WTC11 (cell line): Measurements from ENCODE around the gene FMO5. TPM values are rescaled to one million over a fixed set of nuclear protein-coding genes. Genes with fewer than 3 reads are reported as not detected.
A peak's percentile ranks its signal among the peaks of the same experiment; 100 is the strongest.

ENCODE experiments used
- ATAC-seq: fragments of 200-7000 bp; cut with Tn5 transposase; 2 replicates; pipeline ENCODE4 v1.10.0; 2021; ENCODE audit warnings: mild to moderate bottlenecking, moderate library complexity
- CTCF ChIA-PET: fragments of 300-600 bp; sonication (Branson Sonifier 250); formaldehyde crosslinking; loops from one replicate; lab custom pipeline; 2021; ENCODE audit warnings: antibody characterized with exemption; lab: Charles Lee
- POLR2A ChIA-PET: fragments of 350-600 bp; sonication (Branson Sonifier 250); formaldehyde crosslinking; loops from one replicate; lab custom pipeline; 2021; ENCODE audit warnings: antibody characterized with exemption; lab: Charles Lee
- DNase-seq: peaks from one replicate; pipeline ENCODE4 v3.0.0; 2021; ENCODE audit warnings: low spot score
- H3K27ac Mint-ChIP-seq: 2 replicates; pipeline ENCODE4 v1.8.0; 2021; ENCODE audit warnings: mixed read lengths
- H3K27me3 Mint-ChIP-seq: 2 replicates; pipeline ENCODE4 v1.8.0; 2021; ENCODE audit warnings: low read depth, mild to moderate bottlenecking, moderate library complexity, mixed read lengths
- H3K36me3 Mint-ChIP-seq: 2 replicates; pipeline ENCODE4 v1.8.0; 2021; ENCODE audit warnings: mixed read lengths
- H3K4me1 Mint-ChIP-seq: 2 replicates; pipeline ENCODE4 v1.8.0; 2022; ENCODE audit warnings: mixed read lengths
- H3K4me3 Mint-ChIP-seq: 2 replicates; pipeline ENCODE4 v1.8.0; 2021; ENCODE audit warnings: mild to moderate bottlenecking, moderate library complexity, mixed read lengths
- H3K9me3 Mint-ChIP-seq: 2 replicates; pipeline ENCODE4 v1.8.0; 2021; ENCODE audit warnings: mixed read lengths
- ARID4B ChIP-seq: sonication (generic); formaldehyde crosslinking; IDR thresholded peaks from 2 replicates; pipeline ENCODE4 v1.8.0; 2023; ENCODE audit warnings: missing genetic modification reagents, mild to moderate bottlenecking, borderline replicate concordance
- ATF2 ChIP-seq: sonication (generic); formaldehyde crosslinking; IDR thresholded peaks from 2 replicates; pipeline ENCODE4 v1.8.1; 2022; ENCODE audit warnings: low read depth, missing genetic modification reagents, borderline replicate concordance
- CBFB ChIP-seq: sonication (generic); formaldehyde crosslinking; IDR thresholded peaks from 2 replicates; pipeline ENCODE4 v1.8.1; 2022; ENCODE audit warnings: mild to moderate bottlenecking, low read depth, missing genetic modification reagents
- CREB1 ChIP-seq: sonication (generic); formaldehyde crosslinking; IDR thresholded peaks from 2 replicates; pipeline ENCODE4 v1.8.0; 2023; ENCODE audit warnings: mild to moderate bottlenecking, missing genetic modification reagents
- CREM ChIP-seq: sonication (generic); formaldehyde crosslinking; IDR thresholded peaks from 2 replicates; pipeline ENCODE4 v1.8.1; 2022; ENCODE audit warnings: mild to moderate bottlenecking, missing genetic modification reagents, moderate library complexity
- ELF4 ChIP-seq: sonication (generic); formaldehyde crosslinking; IDR thresholded peaks from 2 replicates; pipeline ENCODE4 v1.8.1; 2022; ENCODE audit warnings: low read depth, mild to moderate bottlenecking, moderate library complexity, missing genetic modification reagents
- FOXJ3 ChIP-seq: sonication (generic); formaldehyde crosslinking; IDR thresholded peaks from 2 replicates; pipeline ENCODE4 v1.9.0; 2021; ENCODE audit warnings: missing genetic modification reagents, mild to moderate bottlenecking, borderline replicate concordance
- FOXK1 ChIP-seq: sonication (generic); formaldehyde crosslinking; IDR thresholded peaks from 2 replicates; pipeline ENCODE4 v1.8.0; 2022; ENCODE audit warnings: mild to moderate bottlenecking, moderate library complexity, missing genetic modification reagents
- GRHL2 ChIP-seq: fragments of 250-450 bp; sonication (Bioruptor Pico); IDR thresholded peaks from 2 replicates; pipeline ENCODE4 v1.8.0; 2022; ENCODE audit warnings: mild to moderate bottlenecking, moderate library complexity; ENCODE audit not compliant: insufficient replicate concordance, severe bottlenecking
- KAT7 ChIP-seq: sonication (generic); formaldehyde crosslinking; IDR thresholded peaks from 2 replicates; pipeline ENCODE4 v1.8.1; 2023; ENCODE audit warnings: missing genetic modification reagents, mild to moderate bottlenecking, borderline replicate concordance
- NFE2L1 ChIP-seq: sonication (generic); formaldehyde crosslinking; IDR thresholded peaks from 2 replicates; pipeline ENCODE4 v1.8.1; 2023; ENCODE audit warnings: missing genetic modification reagents
- NR1H2 ChIP-seq: sonication (generic); formaldehyde crosslinking; IDR thresholded peaks from 2 replicates; pipeline ENCODE4 v1.9.0; 2021; ENCODE audit warnings: mild to moderate bottlenecking, moderate library complexity, missing genetic modification reagents
- NR2C2 ChIP-seq: sonication (generic); formaldehyde crosslinking; IDR thresholded peaks from 2 replicates; pipeline ENCODE4 v1.8.0; 2022; ENCODE audit warnings: mild to moderate bottlenecking, missing genetic modification reagents
- SOX15 ChIP-seq: fragments of 250-450 bp; sonication (Bioruptor Pico); IDR thresholded peaks from 2 replicates; pipeline ENCODE4 v1.9.0; 2021; ENCODE audit warnings: mild to moderate bottlenecking
- ZBTB21 ChIP-seq: sonication (generic); formaldehyde crosslinking; IDR thresholded peaks from 2 replicates; pipeline ENCODE4 v1.8.1; 2023; ENCODE audit warnings: mild to moderate bottlenecking, missing genetic modification reagents, borderline replicate concordance
- ZNF281 ChIP-seq: sonication (generic); formaldehyde crosslinking; IDR thresholded peaks from 2 replicates; pipeline ENCODE4 v1.8.0; 2023; ENCODE audit warnings: mild to moderate bottlenecking, missing genetic modification reagents
- ZNF396 ChIP-seq: fragments of 250-450 bp; sonication (Bioruptor Pico); IDR thresholded peaks from 2 replicates; pipeline ENCODE4 v1.8.0; 2021; ENCODE audit warnings: mild to moderate bottlenecking, moderate library complexity, borderline replicate concordance
- ZNF423 ChIP-seq: fragments of 250-450 bp; sonication (Bioruptor Pico); IDR thresholded peaks from 2 replicates; pipeline ENCODE4 v2.1.2; 2022; ENCODE audit warnings: mild to moderate bottlenecking, moderate library complexity
- total RNA-seq: library from RNA; stranded (reverse); gene quantifications from 3 replicates; pipeline ENCODE4 v1.2.3, GENCODE V29; 2021
- TF ChIP-seq, protein P1 (sequence below): sonication (generic); formaldehyde crosslinking; IDR thresholded peaks from 2 replicates; pipeline ENCODE4 v1.8.0; 2023; ENCODE audit warnings: missing genetic modification reagents
- TF ChIP-seq, protein P2 (sequence below): fragments of 250-450 bp; sonication (Bioruptor Pico); IDR thresholded peaks from 2 replicates; pipeline ENCODE4 v1.9.0; 2021; ENCODE audit warnings: moderate library complexity, mild to moderate bottlenecking, inconsistent platforms, borderline replicate concordance

FMO5 gene
- total RNA-seq, 1 experiment from 2014 or later, result 3.3 TPM

GRCh38 chr1:147243228-147243685 is 18.1 kb upstream of the FMO5 start:
- no peak for TF ChIP-seq ELF4 (CRISPR knock-in tag)
- no peak for TF ChIP-seq CREB1
- TF ChIP-seq CBFB (CRISPR knock-in tag), result no peak
- no peak for TF ChIP-seq SOX15
- no peak for TF ChIP-seq ZNF396 (CRISPR knock-in tag)
- TF ChIP-seq, all 79 proteins: peak for 0
- H3K9me3 Mint-ChIP-seq, result no peaks in the 10 kb centered on the region
- DNase-seq, result peak; percentile 47
- ChIA-PET CTCF (interaction anchor here (0.8 to 3.3 kb wide), 15 partner anchors 11 to 169 kb away, joined by 3 to 67 read pairs (median 4); partner anchors contain the start of genes FMO5 and PRKAB2), POLR2A (interaction anchor here (0.8 to 2.3 kb wide), 2 partner anchors 71 to 159 kb away, joined by 3 to 19 read pairs; partner anchors contain the start of gene PRKAB2)
- no peaks in the 10 kb centered on the region for H3K27me3 Mint-ChIP-seq
- peak overlapping the region; percentile 79 for H3K4me3 Mint-ChIP-seq
- H3K27ac Mint-ChIP-seq, result no peak overlapping the region
- ATAC-seq, result peak; percentile 46
- peaks cover 75% of the 10 kb centered on the region for H3K4me1 Mint-ChIP-seq
- no peaks in the 10 kb centered on the region for H3K36me3 Mint-ChIP-seq

GRCh38 chr1:147242449-147243227 is 17.5 kb upstream of the FMO5 start, which contains the start of gene CHD1L:
Gene CHD1L, plus strand, starts transcription at chr1:147242684. Its CDS starts 20 bp downstream, at chr1:147242704.
- DNase-seq, result peak; percentile 92
- ChIA-PET POLR2A (interaction anchor here (0.6 to 2.3 kb wide), 2 partner anchors 70 to 158 kb away, joined by 3 to 19 read pairs; no protein-coding TSS in a partner anchor), CTCF (interaction anchor here (0.5 to 3.3 kb wide), 29 partner anchors 11 to 384 kb away, joined by 3 to 67 read pairs (median 3); partner anchors contain the start of genes FMO5 and PRKAB2)
- peak within 1 kb of the TSS; percentile 85 for H3K27ac Mint-ChIP-seq
- no peaks in the 10 kb centered on the region for H3K36me3 Mint-ChIP-seq
- H3K9me3 Mint-ChIP-seq, result no peaks in the 10 kb centered on the region
- H3K4me3 Mint-ChIP-seq, result peak within 1 kb of the TSS; percentile 79
- no peaks in the 10 kb centered on the region for H3K27me3 Mint-ChIP-seq
- peaks cover 73% of the 10 kb centered on the region for H3K4me1 Mint-ChIP-seq
- peak; percentile 83 for ATAC-seq
- TF ChIP-seq NFE2L1 (CRISPR knock-in tag) (no peak), ZNF423 (no peak), GRHL2 (CRISPR knock-in tag) (no peak), ZNF396 (CRISPR knock-in tag) (no peak), ZBTB21 (CRISPR knock-in tag) (peak; percentile 50; the same call in 1 of the 2 replicates), NR2C2 (CRISPR knock-in tag) (no peak), CREM (no peak), ATF2 (no peak), NR1H2 (CRISPR knock-in tag) (no peak), FOXJ3 (CRISPR knock-in tag) (no peak), FOXK1 (CRISPR knock-in tag) (0 out of 2 replicates have a peak, but pooled peaks have one; percentile 40), ZNF281 (CRISPR knock-in tag) (no peak), KAT7 (0 out of 2 replicates have a peak, but pooled peaks have one; percentile 62), ARID4B (CRISPR knock-in tag) (peak; percentile 42; the same call in 1 of the 2 replicates)
- TF ChIP-seq, protein P1, sequence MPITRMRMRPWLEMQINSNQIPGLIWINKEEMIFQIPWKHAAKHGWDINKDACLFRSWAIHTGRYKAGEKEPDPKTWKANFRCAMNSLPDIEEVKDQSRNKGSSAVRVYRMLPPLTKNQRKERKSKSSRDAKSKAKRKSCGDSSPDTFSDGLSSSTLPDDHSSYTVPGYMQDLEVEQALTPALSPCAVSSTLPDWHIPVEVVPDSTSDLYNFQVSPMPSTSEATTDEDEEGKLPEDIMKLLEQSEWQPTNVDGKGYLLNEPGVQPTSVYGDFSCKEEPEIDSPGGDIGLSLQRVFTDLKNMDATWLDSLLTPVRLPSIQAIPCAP (CRISPR knock-in tag), result no peak
- TF ChIP-seq, protein P2, sequence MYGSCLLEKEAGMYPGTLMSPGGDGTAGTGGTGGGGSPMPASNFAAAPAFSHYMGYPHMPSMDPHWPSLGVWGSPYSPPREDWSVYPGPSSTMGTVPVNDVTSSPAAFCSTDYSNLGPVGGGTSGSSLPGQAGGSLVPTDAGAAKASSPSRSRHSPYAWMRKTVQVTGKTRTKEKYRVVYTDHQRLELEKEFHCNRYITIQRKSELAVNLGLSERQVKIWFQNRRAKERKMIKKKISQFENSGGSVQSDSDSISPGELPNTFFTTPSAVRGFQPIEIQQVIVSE, result no peak
